ENCODE measurements around the gene AQP9. TPM values are rescaled to one million over a fixed set of nuclear protein-coding genes. Genes with fewer than 3 reads are reported as not detected.
"Not testable (repeated sequence)": the region's sequence is repeated elsewhere in the genome, so short reads cannot be mapped to it uniquely, and the experiment has no call there.

AQP9 gene
- 0.72 TPM for polyA plus RNA-seq (2012; ENCODE audit: missing spikeins)

- FAIRE-seq (no peak), DNase-seq (ENCODE audit: insufficient read length) (no peak)
- TF ChIP-seq POLR2A (IDR thresholded peaks at IDR 0.05; ENCODE audit: low read depth, low read length) (no peak), POLR2AphosphoS5 (IDR thresholded peaks at IDR 0.05; ENCODE audit: low read depth, low read length) (no peak), TAF1 (IDR thresholded peaks at IDR 0.05; ENCODE audit: borderline replicate concordance, low read depth, low read length) (no peak)
Observed at GRCh38 chr15:58138106-58138505, at the start of gene AQP9. Gene AQP9, plus strand, starts transcription at chr15:58138381. Its CDS starts 185 bp downstream, at chr15:58138566.

GRCh38 chr15:58095415-58095814 lies 42.8 kb upstream of the AQP9 start:
- no peak for TF ChIP-seq POLR2AphosphoS5 (IDR thresholded peaks at IDR 0.05; ENCODE audit: low read depth, low read length)
- FAIRE-seq (no peak), DNase-seq (ENCODE audit: insufficient read length) (no peak)

- TF ChIP-seq TAF1 (IDR thresholded peaks at IDR 0.05; ENCODE audit: borderline replicate concordance, low read depth, low read length), result no peak
- TF ChIP-seq POLR2A (IDR thresholded peaks at IDR 0.05; ENCODE audit: low read depth, low read length), result no peak
- no peak for TF ChIP-seq POLR2AphosphoS5 (IDR thresholded peaks at IDR 0.05; ENCODE audit: low read depth, low read length)
- DNase-seq (ENCODE audit: insufficient read length), result no peak
- FAIRE-seq, result no peak
Observed at GRCh38 chr15:58096529-58097084, 41.6 kb upstream of the AQP9 start.

- DNase-seq (ENCODE audit: insufficient read length) (no peak), FAIRE-seq (no peak)
- no peak for TF ChIP-seq POLR2A (IDR thresholded peaks at IDR 0.05; ENCODE audit: low read depth, low read length)
- no peak for TF ChIP-seq TAF1 (IDR thresholded peaks at IDR 0.05; ENCODE audit: borderline replicate concordance, low read depth, low read length)
- no peak for TF ChIP-seq POLR2AphosphoS5 (IDR thresholded peaks at IDR 0.05; ENCODE audit: low read depth, low read length)
Observed at GRCh38 chr15:58103482-58103881, 34.7 kb upstream of the AQP9 start.

- no peak for DNase-seq (ENCODE audit: insufficient read length)
- no peak for TF ChIP-seq POLR2A (IDR thresholded peaks at IDR 0.05; ENCODE audit: low read depth, low read length)
- no peak for FAIRE-seq
Observed at GRCh38 chr15:58108117-58108516, 30.1 kb upstream of the AQP9 start.

- FAIRE-seq (no peak), DNase-seq (ENCODE audit: insufficient read length) (no peak)
- TF ChIP-seq POLR2A (IDR thresholded peaks at IDR 0.05; ENCODE audit: low read depth, low read length), result no peak
- TF ChIP-seq POLR2AphosphoS5 (IDR thresholded peaks at IDR 0.05; ENCODE audit: low read depth, low read length), result no peak
- no peak for TF ChIP-seq TAF1 (IDR thresholded peaks at IDR 0.05; ENCODE audit: borderline replicate concordance, low read depth, low read length)
Observed at GRCh38 chr15:58109419-58109818, 28.8 kb upstream of the AQP9 start.

GRCh38 chr15:58110999-58111717 lies 27.0 kb upstream of the AQP9 start:
- FAIRE-seq (no peak), DNase-seq (ENCODE audit: insufficient read length) (no peak)
- no peak for TF ChIP-seq TAF1 (IDR thresholded peaks at IDR 0.05; ENCODE audit: borderline replicate concordance, low read depth, low read length)
- TF ChIP-seq POLR2AphosphoS5 (IDR thresholded peaks at IDR 0.05; ENCODE audit: low read depth, low read length), result no peak
- no peak for TF ChIP-seq POLR2A (IDR thresholded peaks at IDR 0.05; ENCODE audit: low read depth, low read length)

GRCh38 chr15:58111718-58112104 lies 26.5 kb upstream of the AQP9 start:
- FAIRE-seq, result no peak
- no peak for DNase-seq (ENCODE audit: insufficient read length)
- TF ChIP-seq POLR2AphosphoS5 (IDR thresholded peaks at IDR 0.05; ENCODE audit: low read depth, low read length), result no peak
- no peak for TF ChIP-seq POLR2A (IDR thresholded peaks at IDR 0.05; ENCODE audit: low read depth, low read length)
- no peak for TF ChIP-seq TAF1 (IDR thresholded peaks at IDR 0.05; ENCODE audit: borderline replicate concordance, low read depth, low read length)

- not testable (repeated sequence) for FAIRE-seq; DNase-seq (ENCODE audit: insufficient read length)
Observed at GRCh38 chr15:58113358-58113757, 24.8 kb upstream of the AQP9 start.

GRCh38 chr15:58114388-58114787 lies 23.8 kb upstream of the AQP9 start:
- TF ChIP-seq POLR2AphosphoS5 (IDR thresholded peaks at IDR 0.05; ENCODE audit: low read depth, low read length), result no peak
- TF ChIP-seq TAF1 (IDR thresholded peaks at IDR 0.05; ENCODE audit: borderline replicate concordance, low read depth, low read length), result no peak
- no peak for TF ChIP-seq POLR2A (IDR thresholded peaks at IDR 0.05; ENCODE audit: low read depth, low read length)
- FAIRE-seq (no peak), DNase-seq (ENCODE audit: insufficient read length) (no peak)

GRCh38 chr15:58114812-58115211 lies 23.4 kb upstream of the AQP9 start:
- FAIRE-seq (no peak), DNase-seq (ENCODE audit: insufficient read length) (no peak)
- TF ChIP-seq POLR2A (IDR thresholded peaks at IDR 0.05; ENCODE audit: low read depth, low read length) (no peak), TAF1 (IDR thresholded peaks at IDR 0.05; ENCODE audit: borderline replicate concordance, low read depth, low read length) (no peak), POLR2AphosphoS5 (IDR thresholded peaks at IDR 0.05; ENCODE audit: low read depth, low read length) (no peak)

GRCh38 chr15:58115692-58116091 lies 22.5 kb upstream of the AQP9 start:
- TF ChIP-seq POLR2A (IDR thresholded peaks at IDR 0.05; ENCODE audit: low read depth, low read length) (no peak), TAF1 (IDR thresholded peaks at IDR 0.05; ENCODE audit: borderline replicate concordance, low read depth, low read length) (no peak), POLR2AphosphoS5 (IDR thresholded peaks at IDR 0.05; ENCODE audit: low read depth, low read length) (no peak)
- no peak for FAIRE-seq
- no peak for DNase-seq (ENCODE audit: insufficient read length)

- FAIRE-seq, result no peak
- TF ChIP-seq TAF1 (IDR thresholded peaks at IDR 0.05; ENCODE audit: borderline replicate concordance, low read depth, low read length), result no peak
- no peak for TF ChIP-seq POLR2A (IDR thresholded peaks at IDR 0.05; ENCODE audit: low read depth, low read length)
- no peak for DNase-seq (ENCODE audit: insufficient read length)
Observed at GRCh38 chr15:58117619-58118018, 20.6 kb upstream of the AQP9 start.

Data from GM12892 (cell line).